Right forelimb (tissue), 1 donor: ENCODE results near the gene MYL6.
"Not testable (repeated sequence)": the region's sequence is repeated elsewhere in the genome, so short reads cannot be mapped to it uniquely, and the experiment has no call there.

ENCODE experiments used
- DNase-seq: peaks from one replicate; pipeline ENCODE4 v3.0.0-alpha.2; 2018

The MYL6 gene

DNA sequence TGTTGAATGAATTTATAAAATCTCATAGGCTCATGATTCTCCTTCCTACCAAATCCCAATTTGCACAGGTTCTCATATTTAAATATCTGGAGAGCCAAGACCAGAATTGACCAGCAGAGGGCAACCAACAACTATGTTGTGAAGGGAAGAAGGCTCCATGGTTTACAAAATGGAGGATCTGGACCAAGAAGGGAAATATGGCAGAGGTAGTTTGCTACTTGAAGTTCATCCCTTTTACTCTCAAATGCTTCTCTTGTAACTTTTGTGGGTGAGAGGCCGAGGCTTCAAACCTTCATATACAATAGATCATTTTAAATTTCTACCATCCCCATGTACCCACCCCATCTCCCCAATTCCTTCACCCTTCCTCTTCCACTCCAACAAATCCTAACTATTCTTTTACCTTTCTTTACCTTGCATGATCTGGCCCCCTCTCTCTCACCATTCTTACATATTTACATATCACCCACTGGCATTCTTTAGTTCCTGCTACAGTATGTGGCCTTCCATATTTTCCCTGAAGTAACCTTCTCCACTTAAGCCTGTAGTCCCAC is 34.9 kb downstream of the MYL6 start:
- peak; percentile 71 for DNase-seq

DNA sequence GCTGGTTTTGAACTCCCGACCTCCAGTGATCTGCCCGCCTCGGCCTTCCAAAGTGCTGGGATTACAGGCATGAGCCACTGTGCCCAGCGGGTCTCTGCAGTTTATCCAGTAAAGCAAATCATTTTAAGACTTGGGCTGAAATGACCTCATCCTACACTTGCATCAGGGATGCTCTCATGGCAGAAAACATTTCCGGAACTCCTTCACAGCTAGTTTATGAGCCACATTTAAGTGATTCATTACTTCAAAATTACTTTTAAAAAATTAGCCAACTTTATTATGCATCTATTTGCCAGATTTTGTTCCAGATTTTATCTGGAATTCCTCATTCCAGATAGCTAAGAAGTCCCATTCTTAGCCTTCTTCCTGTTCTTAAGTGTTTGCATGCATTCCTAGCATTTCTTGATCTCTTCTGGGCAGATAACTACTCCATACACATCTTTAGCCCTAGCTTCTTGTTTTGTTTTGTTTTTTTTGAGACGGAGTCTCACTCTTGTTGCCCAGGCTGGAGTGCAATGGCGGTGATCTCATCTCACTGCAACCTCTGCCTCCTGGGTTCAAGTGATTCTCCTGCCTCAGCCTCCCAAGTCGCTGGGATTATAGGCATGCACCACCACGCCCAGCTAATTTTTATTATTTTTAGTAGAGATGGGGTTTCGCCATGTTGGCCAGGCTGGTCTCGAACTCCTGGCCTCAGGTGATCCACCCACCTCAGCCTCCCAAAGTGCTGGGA is 38.8 kb downstream of the MYL6 start:
- not testable (repeated sequence) for DNase-seq

DNA sequence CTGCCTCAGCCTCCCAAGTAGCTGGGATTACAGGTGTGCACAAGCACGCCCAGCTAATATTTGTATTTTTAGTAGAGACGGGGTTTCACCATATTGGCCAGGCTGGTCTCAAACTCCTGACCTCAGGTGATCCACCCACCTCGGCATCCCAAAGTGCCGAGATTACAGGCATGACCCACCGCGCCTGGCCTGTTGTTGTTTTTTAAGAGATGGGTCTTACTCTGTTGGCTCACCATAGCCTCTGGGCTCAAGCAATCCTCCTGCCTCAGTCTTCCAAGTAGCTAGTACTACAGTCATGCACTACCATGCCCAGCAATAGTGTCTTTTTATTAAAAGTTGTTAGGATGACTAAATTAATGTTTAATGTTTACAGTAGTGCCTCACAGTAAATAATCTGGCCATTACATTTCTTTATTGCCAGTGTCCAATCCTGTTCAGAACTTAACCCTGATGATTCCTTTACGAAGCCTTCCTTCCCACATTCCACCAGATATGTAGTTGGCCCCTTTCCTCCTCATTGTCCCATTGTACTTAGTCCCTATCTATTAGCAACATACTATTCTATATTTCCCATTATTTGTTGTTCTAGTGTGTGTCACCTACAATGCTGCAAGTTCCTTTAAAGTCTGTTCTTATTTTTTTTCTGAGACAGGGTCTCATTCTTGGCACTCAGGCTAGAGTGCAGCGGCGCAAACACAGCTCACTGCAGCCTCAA is 39.9 kb downstream of the MYL6 start:
- no peak for DNase-seq

DNA sequence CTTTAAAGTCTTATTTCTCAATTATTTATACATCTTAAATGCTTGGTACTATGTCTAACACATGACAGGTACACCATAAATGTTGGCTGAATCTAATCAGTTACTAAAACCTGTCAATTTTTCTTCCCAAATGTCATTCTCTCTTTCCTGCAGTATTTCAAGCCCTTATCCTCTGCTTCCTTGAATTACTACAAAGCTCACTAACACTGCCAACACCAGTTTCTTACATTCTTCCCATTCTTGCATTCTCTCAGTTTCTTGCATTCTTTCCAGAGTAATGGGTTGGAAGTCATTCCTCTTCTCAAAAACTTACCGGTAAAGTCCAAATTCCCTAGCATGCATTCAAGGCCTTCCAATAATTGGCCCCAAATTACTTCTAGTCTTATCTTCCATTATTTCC is 40.7 kb downstream of the MYL6 start:
- no peak for DNase-seq

DNA sequence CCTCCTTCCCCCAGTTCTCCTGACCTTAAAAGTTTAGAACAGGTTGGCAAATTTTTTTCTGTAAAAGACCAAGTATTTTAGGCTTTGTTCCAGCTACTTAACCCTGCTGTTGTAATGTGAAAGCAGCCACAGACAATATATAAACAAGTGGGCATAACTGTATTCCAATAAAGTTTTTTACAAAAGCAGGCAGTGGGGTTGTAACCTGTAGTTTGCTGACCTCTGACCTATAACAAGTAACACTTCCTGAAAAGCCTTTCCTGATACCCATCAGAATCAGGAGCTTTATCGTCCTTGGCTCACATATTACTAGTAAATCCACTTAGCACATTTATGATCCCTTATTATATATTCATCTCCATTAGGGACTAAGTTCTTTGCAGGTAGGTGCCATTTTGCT is 44.2 kb downstream of the MYL6 start:
- no peak for DNase-seq

DNA sequence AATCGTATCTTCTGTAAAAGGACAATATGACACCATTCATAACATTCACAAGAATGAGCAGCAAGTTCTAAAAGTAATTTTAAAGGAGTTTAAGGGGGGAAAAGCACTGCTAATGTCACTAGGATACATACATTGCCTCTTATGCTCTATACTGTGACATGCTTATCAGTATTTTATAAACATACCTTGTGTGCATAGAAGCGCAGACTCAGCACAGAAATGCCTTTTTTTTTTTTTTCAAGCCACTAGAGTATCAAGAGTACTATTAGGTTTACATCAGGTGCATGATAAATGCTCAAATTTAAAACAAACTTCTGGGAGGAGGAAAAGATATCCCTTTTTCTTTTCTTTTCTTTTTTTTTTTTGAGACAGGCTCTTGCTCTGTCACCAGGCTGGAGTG is 44.7 kb downstream of the MYL6 start:
- no peak for DNase-seq

DNA sequence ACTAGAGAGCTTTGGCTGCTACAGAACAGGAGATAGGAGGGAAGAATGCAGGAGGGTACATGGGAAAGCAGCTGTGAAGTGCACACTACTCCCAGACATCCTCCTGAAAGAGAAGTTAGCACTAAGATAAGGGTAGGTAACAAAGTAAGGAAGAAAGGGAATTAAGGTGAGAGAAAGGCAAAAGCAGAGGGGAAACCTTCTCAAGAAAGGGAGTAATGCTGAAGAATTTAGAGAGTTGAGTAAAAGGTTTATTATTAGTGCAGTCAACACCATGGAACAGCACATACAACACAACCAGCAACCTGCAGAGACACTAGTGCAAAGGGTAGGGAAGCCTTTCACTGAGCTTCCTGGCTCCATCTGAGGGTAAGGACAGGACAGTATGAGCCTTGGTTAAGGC is 46.1 kb downstream of the MYL6 start:
- no peak for DNase-seq

DNA sequence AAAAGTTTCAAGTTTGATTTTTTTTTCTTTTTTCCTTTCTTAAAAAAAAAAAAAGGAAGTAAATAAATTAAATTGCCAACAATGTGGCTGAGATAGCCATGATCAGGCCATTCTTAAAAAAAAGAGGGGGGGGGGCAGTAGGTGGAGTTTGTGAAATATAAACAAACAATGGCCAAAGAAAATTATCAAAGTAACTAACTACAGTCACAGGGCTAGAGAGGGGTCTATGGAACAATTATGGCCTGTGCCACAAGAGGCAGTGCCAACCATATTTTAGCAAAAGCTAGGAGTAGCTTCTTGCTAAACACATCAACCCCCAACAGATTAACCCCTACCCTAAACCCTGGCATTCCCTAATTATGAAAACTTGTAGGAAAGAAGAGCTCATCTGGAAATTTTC is 47.3 kb downstream of the MYL6 start:
- no peak for DNase-seq

DNA sequence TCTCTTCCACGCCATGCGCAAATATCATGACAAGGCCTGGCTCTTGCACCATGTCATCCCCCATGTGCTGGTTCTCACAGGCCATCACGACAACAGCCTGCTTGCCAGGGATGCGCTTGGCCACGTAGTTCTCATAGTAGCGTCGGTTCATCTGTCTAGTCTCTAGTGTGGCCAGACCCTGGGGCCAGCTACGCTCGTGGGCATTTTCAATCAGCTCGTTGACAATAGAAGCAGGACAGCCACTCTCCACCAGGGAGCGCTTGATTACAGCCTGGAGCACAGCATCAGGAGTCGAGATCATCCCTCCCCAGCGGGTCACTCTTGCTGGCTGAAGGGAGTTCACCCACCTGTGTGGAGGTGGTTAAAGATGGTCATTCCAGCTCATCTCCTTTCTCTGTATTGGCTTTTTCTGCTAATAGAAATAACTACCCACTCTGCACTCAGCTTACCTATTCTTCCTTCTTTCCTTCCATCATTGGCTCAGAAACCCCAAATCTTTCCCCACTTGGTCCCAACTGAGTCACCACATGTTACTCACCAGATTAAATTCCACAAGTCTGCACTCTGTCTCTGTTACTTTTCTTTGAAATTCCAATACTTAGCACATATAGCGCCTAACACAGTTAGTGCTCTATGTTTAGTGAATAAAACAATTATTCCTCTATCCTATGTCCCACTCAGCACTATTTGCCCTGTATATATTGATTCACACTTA is 48.5 kb downstream of the MYL6 start:
- DNase-seq: no peak

DNA sequence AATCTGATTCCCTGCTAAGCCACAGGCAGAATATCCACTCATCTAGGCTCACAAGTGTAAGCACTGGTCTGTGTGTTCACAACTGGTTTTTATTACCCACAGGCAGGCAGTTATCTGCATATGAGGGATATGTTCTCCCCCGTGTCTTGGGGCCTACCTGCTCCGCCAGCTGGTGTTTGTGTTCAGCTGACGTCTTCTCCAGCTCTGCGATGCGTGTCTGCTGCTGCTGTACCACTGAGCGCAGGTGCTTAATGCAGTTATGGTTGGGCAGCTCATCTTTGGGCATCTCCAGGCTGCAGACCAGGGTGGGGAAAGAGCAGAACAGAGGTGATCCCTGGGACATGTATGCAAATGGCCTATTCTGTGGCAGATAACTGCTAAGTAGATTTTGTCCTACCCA is 49.8 kb downstream of the MYL6 start:
- no peak for DNase-seq
